HepG2 (cell line): ENCODE results near the gene CLASRP. TPM values are rescaled to one million over a fixed set of nuclear protein-coding genes. Genes with fewer than 3 reads are reported as not detected.

Source experiments
- HNF4G ChIP-seq, 2 experiments: sonication (generic) in 1 of 2; formaldehyde crosslinking in 1 of 2; IDR thresholded peaks; 2 replicates each; pipeline versions ENCODE4 v1.4.0 to v1.6.1; 2011 to 2020; ENCODE audit warnings: borderline replicate concordance in 2 of 2, low read depth in 2 of 2, mild to moderate bottlenecking in 2 of 2, low read length in 1 of 2, missing genetic modification reagents in 1 of 2, moderate library complexity in 1 of 2
- LRRFIP1 ChIP-seq: sonication (generic); formaldehyde crosslinking; conservative IDR thresholded peaks from 2 replicates; pipeline ENCODE4 v1.4.0; 2020; ENCODE audit warnings: missing genetic modification reagents
- MXD1 ChIP-seq: sonication (generic); formaldehyde crosslinking; IDR thresholded peaks from 2 replicates; pipeline ENCODE4 v1.4.0; 2020; ENCODE audit warnings: mild to moderate bottlenecking, missing genetic modification reagents
- SPEN ChIP-seq: sonication (generic); formaldehyde crosslinking; IDR thresholded peaks from 2 replicates; pipeline ENCODE4 v1.5.1; 2020; ENCODE audit warnings: low read depth, mild to moderate bottlenecking, missing genetic modification reagents
- SRSF9 ChIP-seq: fragments of 200-400 bp; formaldehyde crosslinking; IDR thresholded peaks from 2 replicates; pipeline ENCODE4 v1.6.1; 2018; ENCODE audit warnings: borderline replicate concordance, mild to moderate bottlenecking, low read depth, low read length; ENCODE audit not compliant: insufficient read depth, poor library complexity, severe bottlenecking
- ZBTB10 ChIP-seq: sonication (generic); formaldehyde crosslinking; IDR thresholded peaks from 2 replicates; pipeline ENCODE4 v1.4.0; 2020; ENCODE audit warnings: missing genetic modification reagents, borderline replicate concordance
- ZFP37 ChIP-seq: sonication (generic); formaldehyde crosslinking; IDR thresholded peaks from 2 replicates; pipeline ENCODE4 v1.4.0; 2020; ENCODE audit warnings: missing genetic modification reagents, borderline replicate concordance
- polyA plus RNA-seq, 8 experiments: library from polyadenylated mRNA; depleted of rRNA in 3 of 8; stranded (reverse) in 7 of 8; unstranded in 1 of 8; fragments of >200 nt; fragmentation: Illumina TruSeq in 4 of 8; extraction: Trizol in 4 of 8; gene quantifications; 2 replicates each; pipeline versions ENCODE4 v1.2.1 to v1.2.3, GENCODE V29; 2011 to 2016; ENCODE audit warnings: low read depth in 4 of 8, missing spikeins in 1 of 8, mixed read lengths in 1 of 8; ENCODE audit not compliant: insufficient read depth in 1 of 8
- total RNA-seq, 5 experiments: library from RNA; depleted of rRNA; stranded (reverse); fragments of >200 nt; fragmentation: Illumina TruSeq; extraction: Trizol; gene quantifications; 2 replicates each; pipeline ENCODE4 v1.2.3, GENCODE V29; 2016; ENCODE audit warnings: low read depth in 1 of 5
- TF ChIP-seq, protein P1 (sequence below): sonication (generic); formaldehyde crosslinking; IDR thresholded peaks from 2 replicates; pipeline ENCODE4 v1.4.0; 2020; ENCODE audit warnings: missing genetic modification reagents
- TF ChIP-seq, protein P2 (sequence below): sonication (generic); formaldehyde crosslinking; IDR thresholded peaks from 2 replicates; pipeline ENCODE4 v1.9.0; 2022; ENCODE audit warnings: missing genetic modification reagents, mild to moderate bottlenecking, borderline replicate concordance
- TF ChIP-seq, protein P3 (sequence below): IDR thresholded peaks from 2 replicates; pipeline ENCODE4 v1.6.1; 2012; ENCODE audit warnings: low read depth, low read length, improper control_type of control experiment

Gene CLASRP
- total and polyA plus RNA-seq, 2 of the 13 experiments (the other 11 are each of a cell fraction or from before 2014, with no cell fraction given) = 32.0 to 51.4 TPM

GRCh38 chr19:45076029-45076850 is 37.4 kb downstream of the CLASRP start, which contains the start of gene ZNF296 (continued):
- TF ChIP-seq ZBTB10 (CRISPR knock-in tag) = 0 out of 2 replicates have a peak, but pooled peaks have one; percentile 8
- TF ChIP-seq MXD1 (CRISPR knock-in tag) = peak; percentile 28
- TF ChIP-seq, protein P1, sequence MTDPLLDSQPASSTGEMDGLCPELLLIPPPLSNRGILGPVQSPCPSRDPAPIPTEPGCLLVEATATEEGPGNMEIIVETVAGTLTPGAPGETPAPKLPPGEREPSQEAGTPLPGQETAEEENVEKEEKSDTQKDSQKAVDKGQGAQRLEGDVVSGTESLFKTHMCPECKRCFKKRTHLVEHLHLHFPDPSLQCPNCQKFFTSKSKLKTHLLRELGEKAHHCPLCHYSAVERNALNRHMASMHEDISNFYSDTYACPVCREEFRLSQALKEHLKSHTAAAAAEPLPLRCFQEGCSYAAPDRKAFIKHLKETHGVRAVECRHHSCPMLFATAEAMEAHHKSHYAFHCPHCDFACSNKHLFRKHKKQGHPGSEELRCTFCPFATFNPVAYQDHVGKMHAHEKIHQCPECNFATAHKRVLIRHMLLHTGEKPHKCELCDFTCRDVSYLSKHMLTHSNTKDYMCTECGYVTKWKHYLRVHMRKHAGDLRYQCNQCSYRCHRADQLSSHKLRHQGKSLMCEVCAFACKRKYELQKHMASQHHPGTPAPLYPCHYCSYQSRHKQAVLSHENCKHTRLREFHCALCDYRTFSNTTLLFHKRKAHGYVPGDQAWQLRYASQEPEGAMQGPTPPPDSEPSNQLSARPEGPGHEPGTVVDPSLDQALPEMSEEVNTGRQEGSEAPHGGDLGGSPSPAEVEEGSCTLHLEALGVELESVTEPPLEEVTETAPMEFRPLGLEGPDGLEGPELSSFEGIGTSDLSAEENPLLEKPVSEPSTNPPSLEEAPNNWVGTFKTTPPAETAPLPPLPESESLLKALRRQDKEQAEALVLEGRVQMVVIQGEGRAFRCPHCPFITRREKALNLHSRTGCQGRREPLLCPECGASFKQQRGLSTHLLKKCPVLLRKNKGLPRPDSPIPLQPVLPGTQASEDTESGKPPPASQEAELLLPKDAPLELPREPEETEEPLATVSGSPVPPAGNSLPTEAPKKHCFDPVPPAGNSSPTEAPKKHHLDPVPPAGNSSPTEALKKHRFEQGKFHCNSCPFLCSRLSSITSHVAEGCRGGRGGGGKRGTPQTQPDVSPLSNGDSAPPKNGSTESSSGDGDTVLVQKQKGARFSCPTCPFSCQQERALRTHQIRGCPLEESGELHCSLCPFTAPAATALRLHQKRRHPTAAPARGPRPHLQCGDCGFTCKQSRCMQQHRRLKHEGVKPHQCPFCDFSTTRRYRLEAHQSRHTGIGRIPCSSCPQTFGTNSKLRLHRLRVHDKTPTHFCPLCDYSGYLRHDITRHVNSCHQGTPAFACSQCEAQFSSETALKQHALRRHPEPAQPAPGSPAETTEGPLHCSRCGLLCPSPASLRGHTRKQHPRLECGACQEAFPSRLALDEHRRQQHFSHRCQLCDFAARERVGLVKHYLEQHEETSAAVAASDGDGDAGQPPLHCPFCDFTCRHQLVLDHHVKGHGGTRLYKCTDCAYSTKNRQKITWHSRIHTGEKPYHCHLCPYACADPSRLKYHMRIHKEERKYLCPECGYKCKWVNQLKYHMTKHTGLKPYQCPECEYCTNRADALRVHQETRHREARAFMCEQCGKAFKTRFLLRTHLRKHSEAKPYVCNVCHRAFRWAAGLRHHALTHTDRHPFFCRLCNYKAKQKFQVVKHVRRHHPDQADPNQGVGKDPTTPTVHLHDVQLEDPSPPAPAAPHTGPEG (CRISPR knock-in tag) = peak; percentile 99
- no peak for TF ChIP-seq LRRFIP1
- TF ChIP-seq ZFP37 (CRISPR knock-in tag) = no peak; the same call in 1 of the 2 replicates
- TF ChIP-seq, protein P2, sequence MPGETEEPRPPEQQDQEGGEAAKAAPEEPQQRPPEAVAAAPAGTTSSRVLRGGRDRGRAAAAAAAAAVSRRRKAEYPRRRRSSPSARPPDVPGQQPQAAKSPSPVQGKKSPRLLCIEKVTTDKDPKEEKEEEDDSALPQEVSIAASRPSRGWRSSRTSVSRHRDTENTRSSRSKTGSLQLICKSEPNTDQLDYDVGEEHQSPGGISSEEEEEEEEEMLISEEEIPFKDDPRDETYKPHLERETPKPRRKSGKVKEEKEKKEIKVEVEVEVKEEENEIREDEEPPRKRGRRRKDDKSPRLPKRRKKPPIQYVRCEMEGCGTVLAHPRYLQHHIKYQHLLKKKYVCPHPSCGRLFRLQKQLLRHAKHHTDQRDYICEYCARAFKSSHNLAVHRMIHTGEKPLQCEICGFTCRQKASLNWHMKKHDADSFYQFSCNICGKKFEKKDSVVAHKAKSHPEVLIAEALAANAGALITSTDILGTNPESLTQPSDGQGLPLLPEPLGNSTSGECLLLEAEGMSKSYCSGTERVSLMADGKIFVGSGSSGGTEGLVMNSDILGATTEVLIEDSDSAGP = no peak; the same call in 1 of the 2 replicates
- TF ChIP-seq HNF4G (IDR thresholded peaks at IDR 0.05; ENCODE audit: borderline replicate concordance, low read depth, low read length) = no peak
- no peak for TF ChIP-seq HNF4G (CRISPR knock-in tag; IDR thresholded peaks at IDR 0.05; ENCODE audit: borderline replicate concordance, low read depth)
- TF ChIP-seq, protein P3, sequence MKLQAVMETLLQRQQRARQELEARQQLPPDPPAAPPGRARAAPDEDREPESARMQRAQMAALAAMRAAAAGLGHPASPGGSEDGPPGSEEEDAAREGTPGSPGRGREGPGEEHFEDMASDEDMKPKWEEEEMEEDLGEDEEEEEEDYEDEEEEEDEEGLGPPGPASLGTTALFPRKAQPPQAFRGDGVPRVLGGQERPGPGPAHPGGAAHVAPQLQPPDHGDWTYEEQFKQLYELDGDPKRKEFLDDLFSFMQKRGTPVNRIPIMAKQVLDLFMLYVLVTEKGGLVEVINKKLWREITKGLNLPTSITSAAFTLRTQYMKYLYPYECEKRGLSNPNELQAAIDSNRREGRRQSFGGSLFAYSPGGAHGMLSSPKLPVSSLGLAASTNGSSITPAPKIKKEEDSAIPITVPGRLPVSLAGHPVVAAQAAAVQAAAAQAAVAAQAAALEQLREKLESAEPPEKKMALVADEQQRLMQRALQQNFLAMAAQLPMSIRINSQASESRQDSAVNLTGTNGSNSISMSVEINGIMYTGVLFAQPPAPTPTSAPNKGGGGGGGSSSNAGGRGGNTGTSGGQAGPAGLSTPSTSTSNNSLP = no peak
- TF ChIP-seq SRSF9 = no peak
- TF ChIP-seq SPEN = peak; percentile 65
